SIG-M5 treated with dmso at 0.1 percent for 504 hours (cell line): ENCODE data around the gene MYBPC2.
A peak's percentile ranks its signal among the peaks of the same experiment; 100 is the strongest.

Experiments used
- DNase-seq: peaks from one replicate; lab custom pipeline; 2025; ENCODE audit not compliant: unreplicated experiment; lab: John Stamatoyannopoulos, UW

The MYBPC2 gene

GRCh38 chr19:50496189-50497021 is 63.7 kb downstream of the MYBPC2 start:
- no peak for DNase-seq

- DNase-seq = no peak
These were observed 64.3 kb downstream of the MYBPC2 start for GRCh38 chr19:50497022-50497405.

- DNase-seq = no peak
These were observed 65.7 kb downstream of the MYBPC2 start for GRCh38 chr19:50498219-50499056.

- DNase-seq = no peak
These were observed 67.5 kb downstream of the MYBPC2 start for GRCh38 chr19:50500060-50500752.

GRCh38 chr19:50500753-50501151 is 68.1 kb downstream of the MYBPC2 start:
- no peak for DNase-seq

GRCh38 chr19:50501186-50501567 is 68.5 kb downstream of the MYBPC2 start:
- no peak for DNase-seq

- no peak for DNase-seq
These were observed 69.1 kb downstream of the MYBPC2 start for GRCh38 chr19:50501568-50502475.

GRCh38 chr19:50505856-50506611 is 73.3 kb downstream of the MYBPC2 start:
- no peak for DNase-seq

GRCh38 chr19:50506700-50507099 is 74.0 kb downstream of the MYBPC2 start:
- DNase-seq = no peak

- no peak for DNase-seq
These were observed 74.7 kb downstream of the MYBPC2 start for GRCh38 chr19:50507376-50507775.

GRCh38 chr19:50508843-50509190 is 76.1 kb downstream of the MYBPC2 start:
- no peak for DNase-seq

GRCh38 chr19:50509366-50509765 is 76.7 kb downstream of the MYBPC2 start:
- no peak for DNase-seq

- DNase-seq = no peak
These were observed 77.5 kb downstream of the MYBPC2 start for GRCh38 chr19:50510121-50510670.

- DNase-seq = no peak
These were observed 78.0 kb downstream of the MYBPC2 start for GRCh38 chr19:50510700-50511068.

- DNase-seq = peak; percentile 98
These were observed 78.6 kb downstream of the MYBPC2 start, which contains the start of gene JOSD2 for GRCh38 chr19:50511069-50511822. TSS of gene JOSD2 (minus strand) at chr19:50511191. CDS start at chr19:50510431, 760 bp downstream.

GRCh38 chr19:50512112-50512998 is 79.7 kb downstream of the MYBPC2 start:
- no peak for DNase-seq

- no peak for DNase-seq
These were observed 80.5 kb downstream of the MYBPC2 start for GRCh38 chr19:50512999-50513745.
